HepG2 (cell line): ENCODE results near the gene MCU. TPM values are rescaled to one million over a fixed set of nuclear protein-coding genes. Genes with fewer than 3 reads are reported as not detected.

ENCODE experiments used
- ATAC-seq: fragments of 200-7000 bp; cut with Tn5 transposase; 3 replicates; pipeline ENCODE4 v1.9.1; 2020; ENCODE audit warnings: mild to moderate bottlenecking, moderate library complexity
- BruUV-seq: library from RNA; stranded (reverse); fragments of 400-500 nt; replicated peaks from 2 replicates; lab custom pipeline; 2021; lab: Mats Ljungman, UMichigan
- CTCF ChIA-PET: fragments of 300-600 bp; formaldehyde crosslinking; extraction: SDS; loops from one replicate; lab custom pipeline; 2021; ENCODE audit warnings: low total read pairs, inconsistent platforms, low intra/inter-chr PET ratio; lab: Yijun Ruan, JAX
- POLR2A ChIA-PET: fragments of 350-600 bp; sonication (Branson Sonifier 250); formaldehyde crosslinking; loops from one replicate; lab custom pipeline; 2020; ENCODE audit warnings: antibody characterized with exemption, inconsistent platforms; lab: Yijun Ruan, JAX
- DNase-seq: peaks from one replicate; pipeline ENCODE4 v3.0.0-alpha.2; 2015; ENCODE audit warnings: low spot score
- FAIRE-seq: peaks from 3 replicates; lab custom pipeline; 2011; peaks lifted over from hg19 to GRCh38; lab: Jason Lieb, UNC
- H2AFZ ChIP-seq: one replicate; pipeline ENCODE4 v1.6.1; 2011; ENCODE audit warnings: low read length, inconsistent platforms
- H3K27ac ChIP-seq: fragments of 300-600 bp; 3 replicates; pipeline ENCODE4 v1.8.0; 2011; ENCODE audit warnings: mixed run types, mild to moderate bottlenecking, mixed read lengths, low read length, inconsistent platforms; ENCODE audit not compliant: insufficient read depth; ENCODE audit errors: extremely low read length
- H3K27me3 ChIP-seq, 2 experiments: fragments of 200-600 bp in 1 of 2; 2 replicates in 1 of 2; 3 replicates in 1 of 2; pipeline versions ENCODE4 v1.6.0 to v1.8.0; 2011; ENCODE audit warnings: low read length in 2 of 2, mild to moderate bottlenecking in 2 of 2, moderate library complexity in 2 of 2, inconsistent platforms in 1 of 2; ENCODE audit not compliant: insufficient read depth in 2 of 2, control insufficient read depth in 1 of 2
- H3K36me3 ChIP-seq, 2 experiments: fragments of 200-600 bp in 1 of 2; replicated peaks in 1 of 2; 2 replicates in 1 of 2; 3 replicates in 1 of 2; pipeline versions ENCODE4 v1.5.1 to v1.8.0; 2011; ENCODE audit warnings: low read length in 2 of 2, inconsistent platforms in 1 of 2; ENCODE audit not compliant: insufficient read depth in 2 of 2, control insufficient read depth in 1 of 2
- H3K4me1 ChIP-seq: 2 replicates; pipeline ENCODE4 v1.5.1; 2012; ENCODE audit warnings: low read length, inconsistent platforms; ENCODE audit not compliant: insufficient read depth
- H3K4me2 ChIP-seq: 2 replicates; pipeline ENCODE4 v1.6.0; 2011; ENCODE audit warnings: low read depth, low read length, inconsistent platforms
- H3K4me3 ChIP-seq, 3 experiments: fragments of 200-600 bp in 1 of 3; sonication (generic), shearing (Covaris generic) in 1 of 3; replicated peaks in 1 of 3; 2 replicates each; pipeline ENCODE4 v1.5.1; 2011 to 2016; ENCODE audit warnings: low read length in 3 of 3, inconsistent platforms in 2 of 3, low read depth in 2 of 3, mild to moderate bottlenecking in 2 of 3, control low read depth in 1 of 3, mixed read lengths in 1 of 3; ENCODE audit not compliant: insufficient read depth in 1 of 3
- H3K79me2 ChIP-seq: one replicate; pipeline ENCODE4 v1.6.1; 2011; ENCODE audit warnings: low read length, inconsistent platforms; ENCODE audit not compliant: insufficient read depth
- H3K9ac ChIP-seq: 2 replicates; pipeline ENCODE4 v1.6.0; 2011; ENCODE audit warnings: mild to moderate bottlenecking, low read depth, low read length, inconsistent platforms; ENCODE audit not compliant: insufficient read depth
- H3K9me3 ChIP-seq: 2 replicates; pipeline ENCODE4 v1.5.1; 2012; ENCODE audit warnings: mild to moderate bottlenecking, low read length
- H4K20me1 ChIP-seq: 2 replicates; pipeline ENCODE4 v1.6.0; 2011; ENCODE audit warnings: inconsistent platforms, mild to moderate bottlenecking, low read length, moderate library complexity; ENCODE audit not compliant: insufficient read depth
- ATF2 ChIP-seq: sonication (generic); formaldehyde crosslinking; IDR thresholded peaks from 2 replicates; pipeline ENCODE4 v1.4.0; 2020; ENCODE audit warnings: missing genetic modification reagents
- GZF1 ChIP-seq: sonication (generic); formaldehyde crosslinking; IDR thresholded peaks from 2 replicates; pipeline ENCODE4 v1.5.1; 2020; ENCODE audit warnings: mild to moderate bottlenecking, missing genetic modification reagents
- HMGXB4 ChIP-seq, 2 experiments: sonication (generic) in 1 of 2; formaldehyde crosslinking in 1 of 2; IDR thresholded peaks; 2 replicates each; pipeline versions ENCODE4 v1.4.0 to v1.6.1; 2018 to 2020; ENCODE audit warnings: missing genetic modification reagents in 2 of 2, borderline replicate concordance in 1 of 2, low read depth in 1 of 2, mild to moderate bottlenecking in 1 of 2, missing biosample characterization in 1 of 2
- MXI1 ChIP-seq: IDR thresholded peaks from 3 replicates; pipeline ENCODE4 v1.6.1; 2012; ENCODE audit warnings: low read depth, low read length, inconsistent platforms, borderline replicate concordance
- MZF1 ChIP-seq: sonication (generic); formaldehyde crosslinking; IDR thresholded peaks from 2 replicates; pipeline ENCODE4 v1.8.1; 2023; ENCODE audit warnings: mild to moderate bottlenecking, missing genetic modification reagents, borderline replicate concordance
- NCOR1 ChIP-seq: fragments of 200-600 bp; sonication (generic); IDR thresholded peaks from 2 replicates; pipeline ENCODE4 v1.7.0; 2017; ENCODE audit warnings: antibody characterized with exemption, low read length, borderline replicate concordance
- PCBP1 ChIP-seq: fragments of 200-400 bp; formaldehyde crosslinking; IDR thresholded peaks from 2 replicates; pipeline ENCODE4 v1.6.1; 2017; ENCODE audit warnings: mild to moderate bottlenecking, low read depth, low read length, borderline replicate concordance
- PRPF4 ChIP-seq: fragments of 200-400 bp; formaldehyde crosslinking; IDR thresholded peaks from 2 replicates; pipeline ENCODE4 v1.6.1; 2016; ENCODE audit warnings: low read length, low read depth; ENCODE audit not compliant: poor library complexity, severe bottlenecking
- RARG ChIP-seq: sonication (generic); formaldehyde crosslinking; IDR thresholded peaks from 2 replicates; pipeline ENCODE4 v1.4.0; 2020; ENCODE audit warnings: low read depth, mild to moderate bottlenecking, missing genetic modification reagents
- SNAI1 ChIP-seq: sonication (generic); formaldehyde crosslinking; IDR thresholded peaks from 2 replicates; pipeline ENCODE4 v1.5.0; 2020; ENCODE audit warnings: mild to moderate bottlenecking, missing genetic modification reagents, borderline replicate concordance
- STAT5B ChIP-seq: sonication (generic); formaldehyde crosslinking; IDR thresholded peaks from 2 replicates; pipeline ENCODE4 v1.4.0; 2020; ENCODE audit warnings: missing genetic modification reagents
- ZNF260 ChIP-seq: sonication (generic); formaldehyde crosslinking; IDR thresholded peaks from 2 replicates; pipeline ENCODE4 v1.4.0; 2020; ENCODE audit warnings: missing genetic modification reagents, low read depth, mild to moderate bottlenecking, borderline replicate concordance
- ZNF609 ChIP-seq: sonication (generic); formaldehyde crosslinking; IDR thresholded peaks from 2 replicates; pipeline ENCODE4 v1.4.0; 2020; ENCODE audit warnings: mild to moderate bottlenecking, missing genetic modification reagents, borderline replicate concordance
- ZZZ3 ChIP-seq: sonication (generic); formaldehyde crosslinking; IDR thresholded peaks from 2 replicates; pipeline ENCODE4 v1.4.0; 2020; ENCODE audit warnings: missing genetic modification reagents, mild to moderate bottlenecking, borderline replicate concordance
- WGBS: methylation state at CpG from one replicate; pipeline ENCODE4 v1.1.6; 2017; ENCODE audit warnings: low lambda C conversion rate; 5-methylcytosine and 5-hydroxymethylcytosine counted together
- in situ Hi-C: cut with HindIII; loops from 2 replicates; pipeline ENCODE4 v1.10.0; 2017; ENCODE audit warnings: low pct_unique_long_range_greater_than_20kb; ENCODE audit not compliant: extremely low pct_ligation_motif_present
- intact Hi-C: fragments of 100-400 bp; cut with micrococcal nuclease; formaldehyde crosslinking; loops from one replicate; pipeline ENCODE4 v1.10.0; 2022; ENCODE audit not compliant: unreplicated experiment
- polyA plus RNA-seq, 8 experiments: library from polyadenylated mRNA; depleted of rRNA in 3 of 8; stranded (reverse) in 7 of 8; unstranded in 1 of 8; fragments of >200 nt; fragmentation: Illumina TruSeq in 4 of 8; extraction: Trizol in 4 of 8; gene quantifications; 2 replicates each; pipeline versions ENCODE4 v1.2.1 to v1.2.3, GENCODE V29; 2011 to 2016; ENCODE audit warnings: low read depth in 4 of 8, missing spikeins in 1 of 8, mixed read lengths in 1 of 8; ENCODE audit not compliant: insufficient read depth in 1 of 8
- total RNA-seq, 5 experiments: library from RNA; depleted of rRNA; stranded (reverse); fragments of >200 nt; fragmentation: Illumina TruSeq; extraction: Trizol; gene quantifications; 2 replicates each; pipeline ENCODE4 v1.2.3, GENCODE V29; 2016; ENCODE audit warnings: low read depth in 1 of 5

MCU gene
- total and polyA plus RNA-seq, 2 of the 13 experiments (the other 11 are each of a cell fraction or from before 2014, with no cell fraction given), result 25.9 to 64.5 TPM

GRCh38 chr10:72720814-72721660 lies 29.1 kb downstream of the MCU start (continued):
- TF ChIP-seq ZNF609 (CRISPR knock-in tag), result no peak
- no peak for TF ChIP-seq RARG
- TF ChIP-seq MXI1, result no peak
- no peak for TF ChIP-seq ZNF260 (CRISPR knock-in tag)

- H3K4me1 ChIP-seq, result peaks cover 11% of the 10 kb centered on the region; the same call in 1 of the 2 replicates
- no peak overlapping the region for H3K4me3 ChIP-seq
- in situ Hi-C loops, result no loop called here
- no peak overlapping the region for H3K4me2 ChIP-seq
- intact Hi-C loops, result no loop called here
- no peak overlapping the region for H3K27ac ChIP-seq
- FAIRE-seq (no peak), DNase-seq (no peak), ATAC-seq (no peak)
- ChIA-PET CTCF (no interaction called here), POLR2A (no interaction called here)
- H3K79me2 ChIP-seq, result no peaks in the 10 kb centered on the region
- no peak overlapping the region for H2AFZ ChIP-seq
- no peaks in the 10 kb centered on the region; a peak in 1 of 5 replicates for H3K36me3 ChIP-seq
- WGBS, result 94% methylated on average over 2 of the region's 2 CpGs
- no peaks in the 10 kb centered on the region for H3K9me3 ChIP-seq
- no peaks in the 10 kb centered on the region for H3K27me3 ChIP-seq
- no peaks in the 10 kb centered on the region for H4K20me1 ChIP-seq
- BruUV-seq, result no TSS peak
- no peak overlapping the region for H3K9ac ChIP-seq
- TF ChIP-seq STAT5B (no peak), NCOR1 (no peak), ZZZ3 (CRISPR knock-in tag) (no peak), PRPF4 (no peak), ATF2 (CRISPR knock-in tag) (no peak), HMGXB4 (CRISPR knock-in tag; IDR thresholded peaks at IDR 0.05; ENCODE audit: borderline replicate concordance in 1 of 2, low read depth in 1 of 2) (no peak), GZF1 (no peak), PCBP1 (no peak), SNAI1 (CRISPR knock-in tag) (no peak), MZF1 (CRISPR knock-in tag) (no peak)
These were observed 35.2 kb downstream of the MCU start for GRCh38 chr10:72727130-72727529.
